NT2/D1 (cell line): ENCODE data around the gene ABCD1.

Experiments used
- SUZ12 ChIP-seq: IDR thresholded peaks from 2 replicates; pipeline ENCODE4 v1.6.1; 2011; ENCODE audit not compliant: insufficient read length, insufficient read depth; ENCODE audit errors: extremely low read depth
- YY1 ChIP-seq: IDR thresholded peaks from 2 replicates; pipeline ENCODE4 v1.6.1; 2011; ENCODE audit not compliant: insufficient read length, insufficient read depth
- ZNF274 ChIP-seq: IDR thresholded peaks from 2 replicates; pipeline ENCODE4 v1.6.1; 2011; ENCODE audit warnings: mild to moderate bottlenecking, low read depth, low read length

- no peak for TF ChIP-seq YY1
- no peak for TF ChIP-seq SUZ12
- TF ChIP-seq ZNF274, result no peak
Observed at GRCh38 chrX:153769865-153770600, 45.4 kb downstream of the ABCD1 start.
